MCF 10A (cell line): ENCODE results near the gene ENC1. TPM values are rescaled to one million over a fixed set of nuclear protein-coding genes. Genes with fewer than 3 reads are reported as not detected.

ENCODE experiments used
- BruUV-seq: library from RNA; stranded (reverse); fragments of 400-500 nt; replicated peaks from 2 replicates; lab custom pipeline; 2021; lab: Mats Ljungman, UMichigan
- CTCF ChIA-PET: fragments of 300-600 bp; sonication (Branson Sonifier 250); formaldehyde crosslinking; extraction: SDS; loops from one replicate; lab custom pipeline; 2021; ENCODE audit warnings: antibody characterized with exemption, inconsistent platforms; lab: Yijun Ruan, JAX
- POLR2A ChIA-PET: fragments of 300-600, 350-650 bp; sonication (Branson Sonifier 250); formaldehyde crosslinking; extraction: SDS; loops from one replicate; lab custom pipeline; 2020; ENCODE audit warnings: antibody characterized with exemption, inconsistent platforms; lab: Yijun Ruan, JAX
- DNase-seq: peaks from one replicate; pipeline ENCODE4 v3.0.0-alpha.2; 2018; ENCODE audit not compliant: unreplicated experiment
- H3K27ac Mint-ChIP-seq: one replicate; pipeline ENCODE4 v1.8.0; 2022; ENCODE audit warnings: mild to moderate bottlenecking, low read depth, mixed read lengths; ENCODE audit not compliant: unreplicated experiment
- H3K27me3 Mint-ChIP-seq: one replicate; pipeline ENCODE4 v1.8.0; 2022; ENCODE audit warnings: mixed read lengths; ENCODE audit not compliant: insufficient read depth, unreplicated experiment
- H3K36me3 Mint-ChIP-seq: one replicate; pipeline ENCODE4 v1.8.0; 2022; ENCODE audit warnings: mild to moderate bottlenecking, moderate library complexity, mixed read lengths; ENCODE audit not compliant: insufficient read depth, unreplicated experiment
- H3K4me1 Mint-ChIP-seq: one replicate; pipeline ENCODE4 v1.8.0; 2022; ENCODE audit warnings: mixed read lengths; ENCODE audit not compliant: insufficient read depth, unreplicated experiment
- H3K4me3 Mint-ChIP-seq: one replicate; pipeline ENCODE4 v1.8.0; 2022; ENCODE audit warnings: mild to moderate bottlenecking, moderate library complexity, mixed read lengths; ENCODE audit not compliant: unreplicated experiment
- H3K9me3 Mint-ChIP-seq: one replicate; pipeline ENCODE4 v1.8.0; 2022; ENCODE audit warnings: mixed read lengths; ENCODE audit not compliant: unreplicated experiment
- CTCF ChIP-seq: fragments of 200-600 bp; IDR thresholded peaks from one replicate; pipeline ENCODE4 v1.8.0; 2022; ENCODE audit warnings: antibody characterized with exemption, mild to moderate bottlenecking; ENCODE audit not compliant: unreplicated experiment
- intact Hi-C: fragments of 100-400 bp; cut with micrococcal nuclease; formaldehyde crosslinking; loops from 2 replicates; pipeline ENCODE4 v1.14.1; 2022
- total RNA-seq: library from RNA; stranded (reverse); gene quantifications from 2 replicates; pipeline ENCODE4 v1.2.3, GENCODE V29; 2022

ENC1 gene
- total RNA-seq, 1 experiment from 2014 or later, result 12.9 TPM

GRCh38 chr5:74622122-74622521, 18.4 kb downstream of the ENC1 start:
- no peaks in the 10 kb centered on the region for H3K27me3 Mint-ChIP-seq
- POLR2A ChIA-PET, result interaction anchor here (1.0 kb wide), 1 partner anchor 19 kb away, joined by 6 read pairs; the partner anchor contains the start of gene ENC1
- no peak for DNase-seq
- CTCF ChIA-PET, result no interaction called here
- H3K4me1 Mint-ChIP-seq, result peaks cover 19% of the 10 kb centered on the region
- H3K9me3 Mint-ChIP-seq, result no peaks in the 10 kb centered on the region
- no peak overlapping the region for H3K27ac Mint-ChIP-seq
- no peaks in the 10 kb centered on the region for H3K36me3 Mint-ChIP-seq
- no peak for TF ChIP-seq CTCF
- BruUV-seq, result no TSS peak
- intact Hi-C loops, result no loop called here
- no peak overlapping the region for H3K4me3 Mint-ChIP-seq

- peaks cover 19% of the 10 kb centered on the region for H3K4me1 Mint-ChIP-seq
Measured at GRCh38 chr5:74621492-74621891, 19.0 kb downstream of the ENC1 start.

GRCh38 chr5:74619308-74619707, 21.2 kb downstream of the ENC1 start:
- no peak for TF ChIP-seq CTCF
- Mint-ChIP-seq H3K4me1 (peaks cover 8% of the 10 kb centered on the region), H3K27ac (no peak overlapping the region), H3K27me3 (no peaks in the 10 kb centered on the region), H3K9me3 (no peaks in the 10 kb centered on the region), H3K4me3 (no peak overlapping the region), H3K36me3 (no peaks in the 10 kb centered on the region)
- ChIA-PET CTCF (interaction anchor here (0.9 kb wide), 1 partner anchor 21 kb away, joined by 3 read pairs; the partner anchor contains the start of gene ENC1), POLR2A (interaction anchor here (1.0 kb wide), 1 partner anchor 16 kb away, joined by 3 read pairs; no protein-coding TSS in a partner anchor)
- BruUV-seq, result no TSS peak
- no peak for DNase-seq
- intact Hi-C loops, result no loop called here

More at GRCh38 chr5:74621492-74621891, 19.0 kb downstream of the ENC1 start:
- no peak overlapping the region for H3K4me3 Mint-ChIP-seq
- no peaks in the 10 kb centered on the region for H3K9me3 Mint-ChIP-seq
- no peak overlapping the region for H3K27ac Mint-ChIP-seq
- no peaks in the 10 kb centered on the region for H3K36me3 Mint-ChIP-seq
- no peaks in the 10 kb centered on the region for H3K27me3 Mint-ChIP-seq
- no TSS peak for BruUV-seq
- ChIA-PET CTCF (interaction anchor here (0.7 kb wide), 1 partner anchor 46 kb away, joined by 3 read pairs; no protein-coding TSS in a partner anchor), POLR2A (interaction anchor here (1.0 kb wide), 1 partner anchor 19 kb away, joined by 6 read pairs; the partner anchor contains the start of gene ENC1)
- intact Hi-C loops, result no loop called here
- no peak for DNase-seq
- no peak for TF ChIP-seq CTCF

- Mint-ChIP-seq H3K4me1 (peaks cover 6% of the 10 kb centered on the region), H3K4me3 (no peak overlapping the region), H3K27me3 (no peaks in the 10 kb centered on the region), H3K9me3 (no peaks in the 10 kb centered on the region), H3K36me3 (no peaks in the 10 kb centered on the region), H3K27ac (no peak overlapping the region)
- no TSS peak for BruUV-seq
- intact Hi-C loops, result no loop called here
- ChIA-PET POLR2A (no interaction called here), CTCF (no interaction called here)
- TF ChIP-seq CTCF, result no peak
- DNase-seq, result no peak
Measured at GRCh38 chr5:74618106-74618505, 22.4 kb downstream of the ENC1 start.
